Liver (tissue), 9 donors: Measurements from ENCODE around the gene DNM2. TPM values are rescaled to one million over a fixed set of nuclear protein-coding genes. Genes with fewer than 3 reads are reported as not detected.

ENCODE experiments used
- DNase-seq: peaks from one replicate; pipeline ENCODE4 v3.0.0-alpha.2; 2017; ENCODE audit warnings: low spot score
- H3K27ac ChIP-seq, 2 donors: one replicate each; pipeline ENCODE4 v1.7.0; 2013; ENCODE audit warnings: inconsistent platforms in 2 of 2, low read length in 2 of 2, control low read depth in 1 of 2, low read depth in 1 of 2, mild to moderate bottlenecking in 1 of 2
- H3K27me3 ChIP-seq, 4 donors: one replicate each; pipeline versions ENCODE4 v1.6.1 to v1.7.0; 2013; ENCODE audit warnings: low read length in 3 of 4, inconsistent platforms in 1 of 4, mild to moderate bottlenecking in 1 of 4, moderate library complexity in 1 of 4; ENCODE audit not compliant: control insufficient read depth in 4 of 4, insufficient read depth in 4 of 4
- H3K36me3 ChIP-seq, 4 donors: one replicate each; pipeline versions ENCODE4 v1.6.1 to v1.7.0; 2013; ENCODE audit warnings: low read length in 3 of 4, mild to moderate bottlenecking in 3 of 4, low read depth in 1 of 4, moderate library complexity in 1 of 4; ENCODE audit not compliant: control insufficient read depth in 4 of 4, insufficient read depth in 3 of 4
- H3K4me1 ChIP-seq, 4 donors: one replicate each; pipeline versions ENCODE4 v1.6.1 to v1.7.0; 2013; ENCODE audit warnings: low read length in 3 of 4, mild to moderate bottlenecking in 3 of 4, moderate library complexity in 1 of 4; ENCODE audit not compliant: control insufficient read depth in 4 of 4, insufficient read depth in 4 of 4
- H3K4me3 ChIP-seq, 3 donors: one replicate each; pipeline versions ENCODE4 v1.6.1 to v1.7.0; 2013; ENCODE audit warnings: low read length in 3 of 3, control low read depth in 1 of 3, low read depth in 1 of 3, mild to moderate bottlenecking in 1 of 3
- H3K9ac ChIP-seq, 2 donors: one replicate each; pipeline ENCODE4 v1.7.0; 2013; ENCODE audit warnings: low read length in 2 of 2, mild to moderate bottlenecking in 2 of 2, moderate library complexity in 2 of 2, control low read depth in 1 of 2, low read depth in 1 of 2
- H3K9me3 ChIP-seq, 4 donors: one replicate each; pipeline versions ENCODE4 v1.6.1 to v1.7.0; 2013; ENCODE audit warnings: low read length in 3 of 4; ENCODE audit not compliant: control insufficient read depth in 4 of 4
- ATF3 ChIP-seq: IDR thresholded peaks from 2 replicates; pipeline ENCODE4 v1.6.1; 2016; ENCODE audit warnings: antibody characterized with exemption
- CTCF ChIP-seq: fragments of 150-350 bp; IDR thresholded peaks from 2 replicates; pipeline ENCODE4 v1.5.1; 2017; ENCODE audit warnings: improper control_type of control experiment, low read depth, low read length; ENCODE audit not compliant: missing input control
- FOXA1 ChIP-seq: IDR thresholded peaks from 2 replicates; pipeline ENCODE4 v1.6.1; 2016; ENCODE audit warnings: antibody characterized with exemption
- GABPA ChIP-seq, 2 donors: IDR thresholded peaks in 1 of 2; conservative IDR thresholded peaks in 1 of 2; 2 replicates each; pipeline ENCODE4 v1.6.1; 2016; ENCODE audit warnings: antibody characterized with exemption in 2 of 2, mild to moderate bottlenecking in 1 of 2, moderate library complexity in 1 of 2
- HNF4A ChIP-seq, 2 donors: conservative IDR thresholded peaks; 2 replicates each; pipeline ENCODE4 v1.6.1; 2016; ENCODE audit warnings: antibody characterized with exemption in 2 of 2, mild to moderate bottlenecking in 2 of 2
- HNF4G ChIP-seq: IDR thresholded peaks from 2 replicates; pipeline ENCODE4 v1.6.1; 2016; ENCODE audit warnings: antibody characterized with exemption
- JUND ChIP-seq, 2 donors: IDR thresholded peaks; 2 replicates each; pipeline ENCODE4 v1.6.1; 2016; ENCODE audit warnings: antibody characterized with exemption in 2 of 2
- NR2F2 ChIP-seq: IDR thresholded peaks from 2 replicates; pipeline ENCODE4 v1.6.1; 2016; ENCODE audit warnings: antibody characterized with exemption
- RAD21 ChIP-seq, 2 donors: IDR thresholded peaks; 2 replicates each; pipeline ENCODE4 v1.6.1; 2016; ENCODE audit warnings: antibody characterized with exemption in 2 of 2, mild to moderate bottlenecking in 2 of 2
- RXRA ChIP-seq, 2 donors: IDR thresholded peaks; 2 replicates each; pipeline ENCODE4 v1.6.1; 2017 to 2018; ENCODE audit warnings: antibody characterized with exemption in 2 of 2, mild to moderate bottlenecking in 1 of 2
- SP1 ChIP-seq: IDR thresholded peaks from 2 replicates; pipeline ENCODE4 v1.6.1; 2018; ENCODE audit warnings: antibody characterized with exemption, mild to moderate bottlenecking
- YY1 ChIP-seq: IDR thresholded peaks from 2 replicates; pipeline ENCODE4 v1.6.1; 2016; ENCODE audit warnings: antibody characterized with exemption, mild to moderate bottlenecking
- ZBTB33 ChIP-seq: IDR thresholded peaks from 2 replicates; pipeline ENCODE4 v1.6.1; 2016; ENCODE audit warnings: antibody characterized with exemption
- WGBS: extraction: QIAGEN DNeasy Blood & Tissue Kit; methylation state at CpG from one replicate; pipeline ENCODE4 v1.1.7; 2013; 5-methylcytosine and 5-hydroxymethylcytosine counted together
- polyA plus RNA-seq, 2 donors: library from polyadenylated mRNA; stranded (reverse) in 1 of 2; unstranded in 1 of 2; fragments of 200-250 nt in 1 of 2; fragments of >200 nt in 1 of 2; fragmentation: Nextera tagmentation in 1 of 2; extraction: Ambion mirVana in 1 of 2; gene quantifications; one replicate each; pipeline versions ENCODE4 v1.2.1 to v1.2.3, GENCODE V29; 2013 to 2015
- total RNA-seq, 2 donors: library from RNA; depleted of rRNA; stranded (reverse); fragments of >200 nt; gene quantifications; one replicate each; pipeline ENCODE4 v1.2.3, GENCODE V29; 2014
- TF ChIP-seq, protein P1 (sequence below): IDR thresholded peaks from 2 replicates; pipeline ENCODE4 v1.6.1; 2016; ENCODE audit warnings: antibody characterized with exemption
- TF ChIP-seq, protein P2 (sequence below): IDR thresholded peaks from 2 replicates; pipeline ENCODE4 v1.6.1; 2016; ENCODE audit warnings: antibody characterized with exemption, mild to moderate bottlenecking
- donor health status: healthy.
- donor health status: healthy.
- donor health status: healthy.
- donor health status: healthy.
- donor health status: healthy.

DNM2 gene
- total and polyA plus RNA-seq, 4 donors = 23.1 to 95.1 (median 59.1) TPM

GRCh38 chr19:10686193-10686592 lies 31.7 kb upstream of the DNM2 start:
- H3K4me1 ChIP-seq = no peaks in the 10 kb centered on the region
- no peak for DNase-seq
- TF ChIP-seq, protein P1, sequence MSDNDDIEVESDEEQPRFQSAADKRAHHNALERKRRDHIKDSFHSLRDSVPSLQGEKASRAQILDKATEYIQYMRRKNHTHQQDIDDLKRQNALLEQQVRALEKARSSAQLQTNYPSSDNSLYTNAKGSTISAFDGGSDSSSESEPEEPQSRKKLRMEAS = no peak
- TF ChIP-seq HNF4A (conservative IDR thresholded peaks at IDR 0.05) (no peak), CTCF (no peak), GABPA (IDR thresholded peaks at IDR 0.05 in 1 of 2, conservative IDR thresholded peaks at IDR 0.05 in 1 of 2) (no peak), RAD21 (IDR thresholded peaks at IDR 0.05) (no peak), ZBTB33 (no peak)
- H3K27ac ChIP-seq = no peak overlapping the region
- H3K9me3 ChIP-seq = no peaks in the 10 kb centered on the region
- no peak overlapping the region for H3K9ac ChIP-seq
- no peak overlapping the region for H3K4me3 ChIP-seq
- H3K27me3 ChIP-seq = no peaks in the 10 kb centered on the region
- WGBS = 94% methylated on average over 10 of the region's 10 CpGs
- peaks cover 24 to 95% (median 53%) of the 10 kb centered on the region in 4 donors for H3K36me3 ChIP-seq

DNA sequence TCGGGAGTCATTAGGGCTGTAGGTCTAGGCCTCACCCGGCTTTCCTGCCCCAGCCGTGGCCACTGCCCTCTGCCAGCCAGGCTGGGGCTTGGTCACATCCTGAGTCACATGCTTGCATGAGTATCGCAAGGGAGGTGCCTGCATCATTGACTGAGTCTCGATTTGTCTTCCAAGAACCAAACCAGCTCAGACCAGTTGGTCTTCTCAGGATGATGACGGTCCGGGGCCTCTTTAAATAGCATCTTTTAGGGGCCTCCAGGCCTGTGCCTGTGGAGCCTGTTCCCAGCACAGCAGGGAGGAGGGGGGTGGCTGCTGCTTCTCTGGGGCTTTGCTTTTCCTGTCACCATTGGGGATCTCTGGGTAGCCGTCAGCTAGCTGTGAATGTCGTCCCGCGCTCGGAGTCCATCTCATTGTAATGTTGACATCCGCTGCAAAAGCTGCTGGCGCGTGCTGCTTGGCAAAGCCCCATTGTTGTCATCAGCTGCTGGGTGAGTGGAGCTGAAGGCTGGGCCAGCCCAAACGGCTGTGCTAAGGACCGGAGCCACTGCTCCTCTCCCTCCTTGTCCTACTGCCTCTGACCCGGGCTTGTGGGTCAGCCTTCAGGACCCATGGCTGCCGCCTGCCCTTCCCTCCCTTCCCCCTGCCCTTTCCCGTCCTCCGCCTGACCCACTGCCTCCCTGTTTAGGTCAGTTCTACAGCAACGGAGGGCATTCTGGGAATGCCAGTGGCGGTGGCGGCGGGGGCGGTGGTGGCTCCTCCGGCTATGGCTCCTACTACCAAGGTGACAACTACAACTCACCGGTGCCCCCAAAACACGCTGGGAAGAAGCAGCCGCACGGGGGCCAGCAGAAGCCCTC lies 31.0 kb upstream of the DNM2 start:
- no peak for DNase-seq
- Histone ChIP-seq H3K36me3 (peaks cover 23 to 93% (median 48%) of the 10 kb centered on the region in 4 donors), H3K9me3 (no peaks in the 10 kb centered on the region), H3K9ac (no peak overlapping the region), H3K4me1 (no peaks in the 10 kb centered on the region), H3K4me3 (no peak overlapping the region), H3K27ac (no peak overlapping the region), H3K27me3 (no peaks in the 10 kb centered on the region)
- 87% methylated on average over 31 of the region's 31 CpGs for WGBS
- TF ChIP-seq HNF4G = no peak
- TF ChIP-seq JUND (IDR thresholded peaks at IDR 0.05) = no peak
- no peak for TF ChIP-seq RXRA (IDR thresholded peaks at IDR 0.05)

GRCh38 chr19:10687518-10688288 lies 30.2 kb upstream of the DNM2 start:
- DNase-seq = no peak
- H3K4me1 ChIP-seq = no peaks in the 10 kb centered on the region
- no peaks in the 10 kb centered on the region for H3K9me3 ChIP-seq
- peaks cover 22 to 86% (median 41%) of the 10 kb centered on the region in 4 donors for H3K36me3 ChIP-seq
- no peaks in the 10 kb centered on the region for H3K27me3 ChIP-seq
- WGBS = 94% methylated on average over 25 of the region's 25 CpGs
- no peak overlapping the region for H3K4me3 ChIP-seq
- H3K9ac ChIP-seq = no peak overlapping the region
- H3K27ac ChIP-seq = no peak overlapping the region
- TF ChIP-seq, protein P2, sequence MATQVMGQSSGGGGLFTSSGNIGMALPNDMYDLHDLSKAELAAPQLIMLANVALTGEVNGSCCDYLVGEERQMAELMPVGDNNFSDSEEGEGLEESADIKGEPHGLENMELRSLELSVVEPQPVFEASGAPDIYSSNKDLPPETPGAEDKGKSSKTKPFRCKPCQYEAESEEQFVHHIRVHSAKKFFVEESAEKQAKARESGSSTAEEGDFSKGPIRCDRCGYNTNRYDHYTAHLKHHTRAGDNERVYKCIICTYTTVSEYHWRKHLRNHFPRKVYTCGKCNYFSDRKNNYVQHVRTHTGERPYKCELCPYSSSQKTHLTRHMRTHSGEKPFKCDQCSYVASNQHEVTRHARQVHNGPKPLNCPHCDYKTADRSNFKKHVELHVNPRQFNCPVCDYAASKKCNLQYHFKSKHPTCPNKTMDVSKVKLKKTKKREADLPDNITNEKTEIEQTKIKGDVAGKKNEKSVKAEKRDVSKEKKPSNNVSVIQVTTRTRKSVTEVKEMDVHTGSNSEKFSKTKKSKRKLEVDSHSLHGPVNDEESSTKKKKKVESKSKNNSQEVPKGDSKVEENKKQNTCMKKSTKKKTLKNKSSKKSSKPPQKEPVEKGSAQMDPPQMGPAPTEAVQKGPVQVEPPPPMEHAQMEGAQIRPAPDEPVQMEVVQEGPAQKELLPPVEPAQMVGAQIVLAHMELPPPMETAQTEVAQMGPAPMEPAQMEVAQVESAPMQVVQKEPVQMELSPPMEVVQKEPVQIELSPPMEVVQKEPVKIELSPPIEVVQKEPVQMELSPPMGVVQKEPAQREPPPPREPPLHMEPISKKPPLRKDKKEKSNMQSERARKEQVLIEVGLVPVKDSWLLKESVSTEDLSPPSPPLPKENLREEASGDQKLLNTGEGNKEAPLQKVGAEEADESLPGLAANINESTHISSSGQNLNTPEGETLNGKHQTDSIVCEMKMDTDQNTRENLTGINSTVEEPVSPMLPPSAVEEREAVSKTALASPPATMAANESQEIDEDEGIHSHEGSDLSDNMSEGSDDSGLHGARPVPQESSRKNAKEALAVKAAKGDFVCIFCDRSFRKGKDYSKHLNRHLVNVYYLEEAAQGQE = no peak
- TF ChIP-seq FOXA1 (no peak), ATF3 (no peak), HNF4G (no peak), SP1 (no peak), CTCF (no peak), NR2F2 (no peak), YY1 (no peak)
